H9 (cell line): ENCODE results near the gene ELK1. TPM values are rescaled to one million over a fixed set of nuclear protein-coding genes. Genes with fewer than 3 reads are reported as not detected.

Experiments
- DNase-seq: peaks from one replicate; pipeline ENCODE4 v3.0.0-alpha.2; 2017
- H2AFZ ChIP-seq: one replicate; pipeline ENCODE4 v1.6.1; 2013; ENCODE audit warnings: mild to moderate bottlenecking, low read length, control low read depth, moderate library complexity
- H2AK5ac ChIP-seq: 2 replicates; pipeline ENCODE4 v1.6.1; 2013; ENCODE audit warnings: low read length, control low read depth, mixed read lengths; ENCODE audit not compliant: insufficient read length
- H2BK120ac ChIP-seq: one replicate; pipeline ENCODE4 v1.6.1; 2013; ENCODE audit warnings: low read depth, mild to moderate bottlenecking, low read length, control low read depth, inconsistent platforms; ENCODE audit not compliant: poor library complexity, severe bottlenecking
- H2BK12ac ChIP-seq: 2 replicates; pipeline ENCODE4 v1.6.1; 2013; ENCODE audit warnings: low read length, control low read depth, mixed read lengths, low read depth; ENCODE audit not compliant: insufficient read length
- H2BK15ac ChIP-seq: 2 replicates; pipeline ENCODE4 v1.6.1; 2013; ENCODE audit warnings: low read depth, low read length, control low read depth
- H2BK20ac ChIP-seq: one replicate; pipeline ENCODE4 v1.6.1; 2013; ENCODE audit warnings: low read depth, mild to moderate bottlenecking, low read length, control low read depth, inconsistent platforms; ENCODE audit not compliant: poor library complexity, severe bottlenecking
- H2BK5ac ChIP-seq: 2 replicates; pipeline ENCODE4 v1.6.1; 2013; ENCODE audit warnings: low read length, control low read depth, mixed read lengths; ENCODE audit not compliant: insufficient read length
- H3K14ac ChIP-seq: 2 replicates; pipeline ENCODE4 v1.6.1; 2013; ENCODE audit warnings: low read length, control low read depth; ENCODE audit not compliant: insufficient read depth
- H3K18ac ChIP-seq: 2 replicates; pipeline ENCODE4 v1.6.1; 2013; ENCODE audit warnings: low read depth, mild to moderate bottlenecking, mixed read lengths, low read length, control low read depth; ENCODE audit not compliant: insufficient read length
- H3K23ac ChIP-seq: 2 replicates; pipeline ENCODE4 v1.6.1; 2013; ENCODE audit warnings: low read length, control low read depth, mixed read lengths, low read depth; ENCODE audit not compliant: insufficient read length
- H3K23me2 ChIP-seq: 2 replicates; pipeline ENCODE4 v1.6.1; 2013; ENCODE audit warnings: low read depth, mild to moderate bottlenecking, mixed read lengths, low read length, control low read depth; ENCODE audit not compliant: insufficient read length, poor library complexity, severe bottlenecking
- H3K27ac ChIP-seq: 2 replicates; pipeline ENCODE4 v1.5.1; 2013; ENCODE audit warnings: low read length, control low read depth, mixed read lengths, low read depth; ENCODE audit not compliant: insufficient read length
- H3K27me3 ChIP-seq: 2 replicates; pipeline ENCODE4 v1.6.1; 2013; ENCODE audit warnings: low read length, control low read depth, inconsistent platforms; ENCODE audit not compliant: insufficient read depth
- H3K4ac ChIP-seq: 2 replicates; pipeline ENCODE4 v1.6.1; 2013; ENCODE audit warnings: low read depth, mild to moderate bottlenecking, control low read depth, inconsistent platforms, low read length, moderate library complexity
- H3K4me1 ChIP-seq: 2 replicates; pipeline ENCODE4 v1.6.1; 2013; ENCODE audit warnings: low read length, control low read depth, inconsistent platforms; ENCODE audit not compliant: insufficient read depth
- H3K4me2 ChIP-seq: 2 replicates; pipeline ENCODE4 v1.6.1; 2013; ENCODE audit warnings: low read length, control low read depth, mixed read lengths; ENCODE audit not compliant: insufficient read length, insufficient read depth
- H3K56ac ChIP-seq: 2 replicates; pipeline ENCODE4 v1.6.1; 2013; ENCODE audit warnings: low read depth, mild to moderate bottlenecking, mixed read lengths, low read length, control low read depth; ENCODE audit not compliant: insufficient read length
- H3K79me1 ChIP-seq: 2 replicates; pipeline ENCODE4 v1.6.1; 2013; ENCODE audit warnings: low read depth, mild to moderate bottlenecking, moderate library complexity, low read length, control low read depth, inconsistent platforms; ENCODE audit not compliant: insufficient read depth, poor library complexity, severe bottlenecking
- H3K79me2 ChIP-seq: 2 replicates; pipeline ENCODE4 v1.6.1; 2013; ENCODE audit warnings: low read length, control low read depth, inconsistent platforms; ENCODE audit not compliant: insufficient read depth
- H3K9ac ChIP-seq: 2 replicates; pipeline ENCODE4 v1.6.1; 2013; ENCODE audit warnings: low read length, control low read depth, mixed read lengths; ENCODE audit not compliant: insufficient read length; ENCODE audit errors: extremely low read depth
- H3K9me3 ChIP-seq: one replicate; pipeline ENCODE4 v1.6.1; 2013; ENCODE audit warnings: low read depth, low read length, inconsistent platforms; ENCODE audit not compliant: control insufficient read depth
- H3T11ph ChIP-seq: one replicate; pipeline ENCODE4 v1.6.1; 2013; ENCODE audit warnings: mild to moderate bottlenecking, low read length, control low read depth, inconsistent platforms
- H4K20me1 ChIP-seq: one replicate; pipeline ENCODE4 v1.6.1; 2013; ENCODE audit not compliant: control insufficient read depth, insufficient read length, insufficient read depth
- H4K5ac ChIP-seq: 2 replicates; pipeline ENCODE4 v1.6.1; 2013; ENCODE audit warnings: low read depth, mild to moderate bottlenecking, mixed read lengths, low read length, control low read depth; ENCODE audit not compliant: insufficient read length
- H4K8ac ChIP-seq: replicated peaks from 2 replicates; pipeline ENCODE4 v1.6.1; 2013; ENCODE audit warnings: low read length, control low read depth, mixed read lengths, low read depth; ENCODE audit not compliant: insufficient read length
- H4K91ac ChIP-seq: 2 replicates; pipeline ENCODE4 v1.6.1; 2013; ENCODE audit warnings: low read depth, mild to moderate bottlenecking, moderate library complexity, mixed read lengths, low read length, control low read depth; ENCODE audit not compliant: insufficient read length
- H3K27ac Mint-ChIP-seq, 3 experiments: 2 replicates in 2 of 3; 3 replicates in 1 of 3; pipeline ENCODE4 v1.8.0; 2020 to 2021; ENCODE audit warnings: mixed read lengths in 3 of 3, mild to moderate bottlenecking in 1 of 3, moderate library complexity in 1 of 3
- H3K27me3 Mint-ChIP-seq: 2 replicates; pipeline ENCODE4 v1.8.0; 2021; ENCODE audit warnings: low read depth, mild to moderate bottlenecking, moderate library complexity, mixed read lengths
- H3K36me3 Mint-ChIP-seq, 3 experiments: 2 replicates in 2 of 3; 3 replicates in 1 of 3; pipeline ENCODE4 v1.8.0; 2020 to 2021; ENCODE audit warnings: low read depth in 3 of 3, mixed read lengths in 3 of 3; ENCODE audit not compliant: insufficient read depth in 1 of 3
- H3K4me1 Mint-ChIP-seq, 2 experiments: 2 replicates each; pipeline ENCODE4 v1.8.0; 2020; ENCODE audit warnings: mixed read lengths in 2 of 2
- H3K4me3 Mint-ChIP-seq, 2 experiments: 2 replicates in 1 of 2; 3 replicates in 1 of 2; pipeline ENCODE4 v1.8.0; 2020 to 2021; ENCODE audit warnings: mild to moderate bottlenecking in 2 of 2, mixed read lengths in 2 of 2, moderate library complexity in 1 of 2
- H3K9me3 Mint-ChIP-seq, 2 experiments: 2 replicates in 1 of 2; 3 replicates in 1 of 2; pipeline ENCODE4 v1.8.0; 2020; ENCODE audit warnings: mild to moderate bottlenecking in 2 of 2, mixed read lengths in 2 of 2, moderate library complexity in 1 of 2
- CTCF ChIP-seq: fragments of 200-600 bp; sonication (generic); conservative IDR thresholded peaks from 3 replicates; pipeline ENCODE4 v1.8.0; 2021; ENCODE audit warnings: antibody characterized with exemption, mild to moderate bottlenecking
- WGBS: extraction: QIAGEN DNeasy Blood & Tissue Kit; methylation state at CpG from one replicate; pipeline ENCODE4 v1.1.7; 2013; ENCODE audit warnings: missing lambda C conversion rate, low lambda C conversion rate, mixed read lengths; ENCODE audit not compliant: insufficient read length; ENCODE audit errors: extremely low coverage; 5-methylcytosine and 5-hydroxymethylcytosine counted together
- total RNA-seq: library from RNA; stranded (reverse); gene quantifications from 2 replicates; pipeline ENCODE4 v1.2.1, GENCODE V29; 2021

ELK1 gene
- total RNA-seq, 1 experiment from 2014 or later: 49.8 TPM

GRCh38 chrX:47587091-47587891 lies 63.1 kb downstream of the ELK1 start:
- DNase-seq: no peak
- H3K27ac ChIP-seq: no peak overlapping the region
- H2BK120ac ChIP-seq: no peak overlapping the region
- H2BK15ac ChIP-seq: no peak overlapping the region
- TF ChIP-seq CTCF: no peak
- Mint-ChIP-seq H3K4me1 (peaks cover 6 to 14% of the 10 kb centered on the region in 2 experiments; a peak in 2 of 4 replicates), H3K27me3 (no peaks in the 10 kb centered on the region; the same call in 1 of the 2 replicates), H3K4me3 (no peak overlapping the region), H3K9me3 (peaks cover 65 to 79% of the 10 kb centered on the region in 2 experiments), H3K36me3 (peaks cover 17 to 22% (median 19%) of the 10 kb centered on the region in 3 experiments; a peak in 6 of 7 replicates), H3K27ac (peak overlapping the region in 1 of 3 experiments; percentile 15; a peak in 1 of 7 replicates)
- no peak overlapping the region for H2AK5ac ChIP-seq
- peaks cover 44% of the 10 kb centered on the region for H3K9me3 ChIP-seq
- H3K4me2 ChIP-seq: no peak overlapping the region
- no peak overlapping the region for H2AFZ ChIP-seq
- H2BK20ac ChIP-seq: no peak overlapping the region
- no peak overlapping the region for H3K9ac ChIP-seq
- no peak overlapping the region for H4K5ac ChIP-seq
- no peaks in the 10 kb centered on the region for H3K79me1 ChIP-seq
- no peaks in the 10 kb centered on the region for H4K20me1 ChIP-seq
- no CpG with 5 or more reads among the region's 4 CpGs for WGBS
- H2BK5ac ChIP-seq: no peak overlapping the region
- no peak overlapping the region for H3K18ac ChIP-seq
- H3K79me2 ChIP-seq: no peaks in the 10 kb centered on the region
- H2BK12ac ChIP-seq: no peak overlapping the region
- no peak overlapping the region for H3K23ac ChIP-seq
- H3T11ph ChIP-seq: no peak overlapping the region
- H3K4me1 ChIP-seq: no peaks in the 10 kb centered on the region
- no peak overlapping the region for H4K91ac ChIP-seq
- H3K27me3 ChIP-seq: no peaks in the 10 kb centered on the region
- no peak overlapping the region for H3K56ac ChIP-seq
- H3K23me2 ChIP-seq: no peaks in the 10 kb centered on the region
- no peak overlapping the region for H3K14ac ChIP-seq
- H3K4ac ChIP-seq: no peak overlapping the region
- no peak overlapping the region for H4K8ac ChIP-seq
